Measurements from ENCODE around the gene SBSN. TPM values are rescaled to one million over a fixed set of nuclear protein-coding genes. Genes with fewer than 3 reads are reported as not detected.

SBSN gene
- total and polyA plus RNA-seq, 9 of the 15 experiments (the other 6 are each of a cell fraction or from before 2014, with no cell fraction given): 0.05 TPM; not detected in 8

DNA sequence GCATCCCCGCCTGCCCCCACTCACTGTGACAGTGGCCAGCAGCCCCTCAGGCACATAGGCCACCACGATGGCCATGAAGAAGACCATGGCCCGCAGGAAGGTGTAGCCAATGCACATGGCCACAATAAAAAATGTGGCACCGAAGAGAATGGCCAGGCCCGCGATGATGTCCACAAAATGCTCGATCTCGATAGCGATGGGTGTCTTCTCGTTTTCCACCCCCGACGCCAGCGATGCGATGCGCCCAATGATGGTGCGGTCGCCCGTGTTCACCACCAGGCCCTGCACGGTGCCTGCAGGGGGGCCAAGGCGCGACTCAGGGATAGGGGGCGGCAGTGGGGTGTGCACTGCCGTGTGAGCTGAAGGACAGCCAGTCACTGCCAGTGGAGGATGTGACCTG, 31.7 kb upstream of the SBSN start:
- no peak for DNase-seq (ENCODE audit: extremely low read depth in 1 of 4, low spot score in 3 of 4)
- Histone ChIP-seq H3K27me3 (ENCODE audit: control insufficient read depth in 2 of 2, insufficient read depth in 2 of 2, low read length in 2 of 2) (peaks cover 28 to 51% of the 10 kb centered on the region in 2 experiments; a peak in 4 of 5 replicates), H3K9me1 (ENCODE audit: control insufficient read depth, insufficient read depth, low read length) (peaks cover 3% of the 10 kb centered on the region), H3K4me2 (ENCODE audit: insufficient read depth, low read length) (no peak overlapping the region), H3K79me2 (ENCODE audit: control insufficient read depth, insufficient read depth, low read length) (no peaks in the 10 kb centered on the region), H2AFZ (ENCODE audit: low read depth, low read length) (no peak overlapping the region), H3K4me3 (no peak overlapping the region), H3K9ac (ENCODE audit: insufficient read depth in 1 of 2, low read depth in 2 of 2, low read length in 2 of 2) (no peak overlapping the region), H3K36me3 (ENCODE audit: control insufficient read depth, insufficient read depth, low read length) (no peaks in the 10 kb centered on the region), H3K9me3 (replicated peaks; ENCODE audit: control insufficient read depth, insufficient read depth, low read depth, low read length) (no peaks in the 10 kb centered on the region), H4K20me1 (replicated peaks; ENCODE audit: control insufficient read depth, insufficient read depth, low read length) (peaks cover 7% of the 10 kb centered on the region; the same call in 1 of the 2 replicates), H3K27ac (ENCODE audit: extremely low read depth, low read depth, low read length) (no peak overlapping the region), H3K4me1 (replicated peaks in 1 of 2; ENCODE audit: control insufficient read depth in 2 of 2, insufficient read depth in 2 of 2, low read length in 2 of 2) (peaks cover 4 to 40% of the 10 kb centered on the region in 2 experiments; a peak in 3 of 5 replicates)
- ChIA-PET POLR2A (interaction anchor here (1.0 kb wide), 1 partner anchor 9 kb away, joined by 3 read pairs; no protein-coding TSS in a partner anchor), CTCF (ENCODE audit: low intra/inter-chr PET ratio) (no interaction called here)
- TF ChIP-seq ZNF584 (CRISPR knock-in tag; IDR thresholded peaks at IDR 0.05; ENCODE audit: low read depth): no peak
- TF ChIP-seq ZNF197 (CRISPR knock-in tag; IDR thresholded peaks at IDR 0.05; ENCODE audit: low read depth): no peak
- no peak for TF ChIP-seq ZNF134 (CRISPR knock-in tag; conservative IDR thresholded peaks at IDR 0.05)
- no peak for TF ChIP-seq ATF2 (CRISPR knock-in tag; IDR thresholded peaks at IDR 0.05)
- no peak for TF ChIP-seq RBFOX2 (IDR thresholded peaks at IDR 0.05; ENCODE audit: low read depth, low read length)
- TF ChIP-seq, protein P1, sequence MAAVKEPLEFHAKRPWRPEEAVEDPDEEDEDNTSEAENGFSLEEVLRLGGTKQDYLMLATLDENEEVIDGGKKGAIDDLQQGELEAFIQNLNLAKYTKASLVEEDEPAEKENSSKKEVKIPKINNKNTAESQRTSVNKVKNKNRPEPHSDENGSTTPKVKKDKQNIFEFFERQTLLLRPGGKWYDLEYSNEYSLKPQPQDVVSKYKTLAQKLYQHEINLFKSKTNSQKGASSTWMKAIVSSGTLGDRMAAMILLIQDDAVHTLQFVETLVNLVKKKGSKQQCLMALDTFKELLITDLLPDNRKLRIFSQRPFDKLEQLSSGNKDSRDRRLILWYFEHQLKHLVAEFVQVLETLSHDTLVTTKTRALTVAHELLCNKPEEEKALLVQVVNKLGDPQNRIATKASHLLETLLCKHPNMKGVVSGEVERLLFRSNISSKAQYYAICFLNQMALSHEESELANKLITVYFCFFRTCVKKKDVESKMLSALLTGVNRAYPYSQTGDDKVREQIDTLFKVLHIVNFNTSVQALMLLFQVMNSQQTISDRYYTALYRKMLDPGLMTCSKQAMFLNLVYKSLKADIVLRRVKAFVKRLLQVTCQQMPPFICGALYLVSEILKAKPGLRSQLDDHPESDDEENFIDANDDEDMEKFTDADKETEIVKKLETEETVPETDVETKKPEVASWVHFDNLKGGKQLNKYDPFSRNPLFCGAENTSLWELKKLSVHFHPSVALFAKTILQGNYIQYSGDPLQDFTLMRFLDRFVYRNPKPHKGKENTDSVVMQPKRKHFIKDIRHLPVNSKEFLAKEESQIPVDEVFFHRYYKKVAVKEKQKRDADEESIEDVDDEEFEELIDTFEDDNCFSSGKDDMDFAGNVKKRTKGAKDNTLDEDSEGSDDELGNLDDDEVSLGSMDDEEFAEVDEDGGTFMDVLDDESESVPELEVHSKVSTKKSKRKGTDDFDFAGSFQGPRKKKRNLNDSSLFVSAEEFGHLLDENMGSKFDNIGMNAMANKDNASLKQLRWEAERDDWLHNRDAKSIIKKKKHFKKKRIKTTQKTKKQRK (IDR thresholded peaks at IDR 0.05; ENCODE audit: borderline replicate concordance, low read depth, low read length): no peak
- TF ChIP-seq TCF3 (CRISPR knock-in tag; IDR thresholded peaks at IDR 0.05): no peak
- 39% methylated on average over 21 of the region's 23 CpGs for WGBS (ENCODE audit: insufficient coverage, low coverage, missing lambda C conversion rate)
- no TSS peak for BruUV-seq (replicated peaks)
- intact Hi-C loops (cut with micrococcal nuclease) (loop anchor here (5.0 kb wide), 3 partner anchors 33 to 373 kb away; partner anchors contain the start of gene ETV2), in situ Hi-C loops (cut with MboI) (no loop called here)
- no peak for ATAC-seq
- no peak for FAIRE-seq

Measured in K562 (cell line).